ENCODE measurements around the gene TSPAN14.
A peak's percentile ranks its signal among the peaks of the same experiment; 100 is the strongest.

TSPAN14 gene

DNA sequence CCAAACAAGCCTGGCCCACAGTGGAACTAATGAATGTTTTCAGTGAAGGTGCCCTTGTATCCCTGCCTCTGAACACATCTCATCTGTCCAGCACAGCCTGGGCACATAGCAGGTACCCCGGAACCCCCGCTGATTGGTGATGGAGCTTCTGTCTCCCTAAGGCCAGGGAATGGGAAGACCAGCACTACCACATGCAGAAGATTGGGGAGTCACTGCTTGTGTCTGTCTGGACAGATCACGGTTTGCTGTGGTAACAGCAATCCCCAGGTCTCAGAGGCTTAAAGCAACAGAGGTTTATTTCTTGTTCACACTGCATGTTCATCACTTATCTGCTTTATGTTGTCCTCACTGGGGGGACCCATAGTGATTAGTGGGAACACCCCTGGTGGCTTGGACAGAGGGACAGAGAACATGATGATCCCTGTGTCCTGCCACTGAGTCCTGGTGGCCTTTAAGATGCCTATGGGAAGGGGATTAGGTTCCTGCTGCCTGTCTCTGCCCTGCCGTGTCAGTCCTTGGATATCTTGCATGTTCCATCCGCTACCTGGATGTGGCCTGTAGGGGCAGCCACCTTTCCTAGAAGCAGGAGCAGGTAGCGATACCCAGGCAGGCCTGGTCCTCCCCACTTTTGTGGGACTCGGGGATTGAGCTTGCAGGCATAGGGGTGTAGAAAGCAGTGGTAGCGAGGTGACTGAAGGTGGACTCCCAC lies 3.6 kb downstream of the TSPAN14 start:
- no peak for DNase-seq

DNA sequence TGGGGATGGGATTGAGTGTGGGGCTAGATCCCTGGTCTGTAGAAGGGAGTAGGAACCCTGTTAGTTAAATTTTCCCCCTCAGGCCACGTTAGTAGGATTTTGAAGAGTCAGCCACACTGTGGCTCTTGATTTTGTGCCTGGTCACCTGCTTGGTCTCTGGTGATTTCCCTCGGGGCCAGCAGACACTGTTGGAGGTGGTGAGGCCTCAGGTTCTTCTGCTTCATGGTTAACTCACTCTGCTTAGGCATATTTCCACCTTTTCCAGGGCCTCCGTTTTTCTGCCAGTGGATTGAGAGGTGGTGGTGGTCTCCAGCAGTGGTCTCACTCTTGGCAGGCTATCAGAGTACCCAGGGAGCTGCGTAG lies 4.1 kb downstream of the TSPAN14 start:
- no peak for DNase-seq

DNA sequence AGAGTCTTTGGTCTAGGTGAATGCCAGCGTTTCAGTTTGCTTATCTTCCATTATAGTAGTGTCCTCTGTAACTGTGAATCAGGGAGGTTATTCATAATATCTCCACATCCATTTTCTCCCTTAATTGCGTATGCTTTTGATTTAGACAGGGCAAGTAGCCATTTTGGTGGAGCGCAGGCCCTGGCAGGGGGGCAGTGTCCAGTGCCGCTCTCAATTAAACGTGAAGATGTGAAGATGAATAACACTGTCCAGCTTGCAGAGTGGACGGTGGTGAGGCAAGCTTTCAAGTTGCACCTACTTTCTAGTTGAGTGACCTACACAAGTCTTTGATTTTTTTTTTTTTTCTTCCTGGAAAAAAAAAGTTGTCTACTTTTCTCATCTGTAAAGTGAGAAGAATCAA lies 4.5 kb downstream of the TSPAN14 start:
- DNase-seq, result no peak

DNA sequence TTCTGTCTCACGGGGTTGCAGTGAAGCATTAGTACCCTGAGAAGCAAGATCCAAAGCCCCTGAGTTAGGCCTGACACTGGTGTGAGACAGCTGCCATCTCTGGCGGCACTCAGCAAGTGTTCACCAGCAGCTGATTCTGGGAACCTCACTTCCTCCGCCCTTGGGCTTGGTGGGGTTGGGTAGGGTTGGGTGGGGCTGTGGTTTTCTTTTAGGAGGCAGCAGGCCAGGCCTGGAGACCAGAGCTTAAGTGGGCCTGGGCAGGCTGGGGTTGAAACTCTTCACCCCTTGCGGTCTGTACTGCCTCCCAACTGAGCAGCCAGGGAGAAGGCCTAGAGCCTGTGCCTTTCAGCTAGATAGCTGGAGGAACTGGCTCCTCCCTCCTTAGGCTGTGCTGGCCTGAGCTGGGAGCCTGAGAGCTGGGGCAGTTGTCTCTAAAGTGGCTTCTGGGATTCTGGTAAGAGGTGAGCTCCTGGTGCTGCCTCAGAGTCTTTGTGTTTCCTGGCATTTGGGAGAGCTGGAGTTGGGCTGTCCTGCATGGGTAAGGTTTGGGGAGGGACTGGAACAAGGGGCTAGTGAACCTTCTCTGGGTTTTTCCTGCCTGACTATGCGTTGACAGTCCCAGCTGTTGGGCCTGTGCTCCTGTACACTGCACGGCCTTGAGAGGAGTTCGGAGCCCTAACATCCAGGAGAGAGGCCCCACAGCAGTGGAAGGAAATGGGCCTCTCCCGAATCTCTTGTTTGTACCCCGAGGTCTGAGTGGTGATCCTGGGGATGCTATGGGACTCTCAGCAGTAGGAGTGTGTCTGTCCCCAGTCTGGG lies 5.1 kb downstream of the TSPAN14 start:
- peak; percentile 21 to 90 (median 50) for DNase-seq

DNA sequence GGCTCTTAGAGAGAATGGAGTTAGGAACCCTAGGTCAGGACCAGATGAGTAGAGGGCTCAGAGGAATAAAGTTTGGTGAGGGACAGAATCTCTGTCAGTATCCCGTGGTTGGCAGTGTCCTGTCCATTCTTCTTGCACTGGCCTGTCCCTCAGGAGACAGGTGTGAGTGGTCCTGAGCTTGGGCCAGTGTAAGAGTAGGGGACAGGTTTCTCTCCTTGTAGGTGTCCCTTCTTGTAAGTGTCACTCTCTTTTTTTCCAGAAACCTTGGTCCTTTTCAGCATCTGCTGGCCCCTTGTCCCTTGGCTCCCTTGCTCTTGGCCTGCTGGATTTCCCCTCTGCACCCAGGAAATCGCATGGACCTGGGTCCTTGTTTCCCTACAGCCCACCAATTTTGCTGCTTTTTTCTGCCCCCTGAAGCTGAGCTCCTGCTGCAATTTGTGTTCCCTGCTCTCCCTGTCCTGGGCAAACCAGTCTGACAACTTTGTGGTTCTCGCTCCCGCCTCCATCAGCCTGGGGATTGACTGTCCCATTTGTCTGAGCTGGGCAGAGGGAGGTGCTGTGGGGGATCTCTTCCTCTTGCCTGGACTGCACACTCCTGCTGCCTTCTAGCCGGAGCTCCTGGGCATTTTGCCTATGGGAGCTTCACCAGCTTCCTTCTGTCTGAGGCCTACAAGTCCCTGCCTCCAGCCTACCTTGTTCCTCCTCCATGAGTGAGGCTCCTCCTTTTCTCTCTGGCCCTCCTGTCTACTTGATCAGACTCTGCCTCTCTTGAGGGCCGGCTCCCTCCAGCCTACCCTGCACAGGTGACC lies 6.5 kb downstream of the TSPAN14 start:
- no peak for DNase-seq

DNA sequence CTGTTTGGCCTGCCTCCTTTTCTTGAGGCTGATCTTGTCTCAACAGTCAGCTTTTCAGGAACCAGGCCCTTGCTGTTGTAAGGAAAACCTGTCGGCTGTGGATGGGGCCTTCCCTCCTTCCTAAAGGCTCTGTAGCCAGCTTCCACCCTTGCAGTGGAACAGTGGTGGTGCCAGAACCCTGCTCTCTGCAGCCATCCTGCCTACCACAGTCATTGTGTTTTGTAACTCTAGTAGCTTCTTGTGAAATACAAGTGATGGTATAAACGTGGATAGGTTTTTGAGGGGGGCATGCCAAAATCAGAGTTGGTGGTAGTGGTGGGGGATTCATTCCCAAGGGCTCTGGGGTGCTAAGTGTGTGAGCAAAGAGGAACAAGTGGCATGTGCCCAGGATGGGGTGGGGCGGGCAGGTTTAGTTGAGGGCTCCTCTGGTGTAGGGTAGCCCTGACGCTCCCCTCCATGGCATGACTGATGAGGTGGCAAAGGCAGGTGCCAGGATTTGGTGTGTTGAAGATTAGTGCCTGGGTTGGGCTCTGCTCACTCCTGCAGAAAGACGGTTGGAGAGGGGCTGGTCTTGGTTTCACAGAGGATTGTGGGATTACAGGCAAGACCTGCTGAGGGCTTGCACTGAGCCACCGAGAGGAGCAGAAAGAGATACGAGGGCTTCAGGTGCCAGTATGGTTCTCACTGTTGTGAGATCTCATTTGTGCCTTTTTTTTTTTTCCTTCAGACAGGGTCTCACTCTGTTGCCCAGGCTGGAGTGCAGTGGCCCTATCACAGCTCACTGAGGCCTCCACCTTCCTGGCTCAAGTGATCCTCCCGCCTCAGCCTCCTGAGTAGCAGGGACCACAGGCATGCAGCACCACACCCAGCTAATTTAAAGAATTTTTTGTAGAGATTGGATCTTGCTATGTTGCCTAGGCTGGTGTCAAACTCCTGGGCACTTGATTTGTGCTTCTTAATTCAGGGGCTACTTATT lies 7.4 kb downstream of the TSPAN14 start:
- no peak for DNase-seq

DNA sequence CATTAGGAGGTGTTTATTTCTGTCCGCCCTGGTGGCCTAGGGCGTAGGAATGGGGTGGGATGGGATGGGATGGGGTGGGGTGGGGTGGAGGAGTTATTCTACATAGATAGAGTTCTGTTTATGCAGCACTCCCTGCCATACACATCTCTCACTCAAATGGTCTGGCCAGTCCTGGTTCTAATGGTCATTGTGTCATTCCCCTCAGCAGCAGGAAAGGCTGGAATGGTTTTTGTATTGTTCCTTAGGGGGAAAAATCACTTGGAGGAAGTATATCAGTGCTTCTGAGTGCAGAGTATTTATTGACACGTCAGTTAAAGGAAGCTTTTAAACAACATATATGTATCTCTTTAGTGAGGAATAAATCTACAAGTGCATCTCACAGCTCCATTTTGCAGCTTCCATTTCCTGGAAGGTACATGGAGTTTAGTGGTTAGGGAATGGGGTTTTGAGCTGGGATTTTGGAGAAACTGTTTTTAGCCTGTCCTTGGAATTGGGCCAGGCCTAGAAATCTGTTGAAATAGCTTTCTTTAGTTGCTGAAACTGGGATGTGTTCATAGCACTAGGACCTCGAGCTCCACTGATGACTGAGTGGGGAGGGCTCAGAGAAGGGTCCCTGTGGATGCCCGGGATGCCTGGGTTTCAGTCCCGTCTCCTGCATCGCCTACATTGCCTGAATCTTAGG lies 8.3 kb downstream of the TSPAN14 start:
- DNase-seq, result no peak

DNA sequence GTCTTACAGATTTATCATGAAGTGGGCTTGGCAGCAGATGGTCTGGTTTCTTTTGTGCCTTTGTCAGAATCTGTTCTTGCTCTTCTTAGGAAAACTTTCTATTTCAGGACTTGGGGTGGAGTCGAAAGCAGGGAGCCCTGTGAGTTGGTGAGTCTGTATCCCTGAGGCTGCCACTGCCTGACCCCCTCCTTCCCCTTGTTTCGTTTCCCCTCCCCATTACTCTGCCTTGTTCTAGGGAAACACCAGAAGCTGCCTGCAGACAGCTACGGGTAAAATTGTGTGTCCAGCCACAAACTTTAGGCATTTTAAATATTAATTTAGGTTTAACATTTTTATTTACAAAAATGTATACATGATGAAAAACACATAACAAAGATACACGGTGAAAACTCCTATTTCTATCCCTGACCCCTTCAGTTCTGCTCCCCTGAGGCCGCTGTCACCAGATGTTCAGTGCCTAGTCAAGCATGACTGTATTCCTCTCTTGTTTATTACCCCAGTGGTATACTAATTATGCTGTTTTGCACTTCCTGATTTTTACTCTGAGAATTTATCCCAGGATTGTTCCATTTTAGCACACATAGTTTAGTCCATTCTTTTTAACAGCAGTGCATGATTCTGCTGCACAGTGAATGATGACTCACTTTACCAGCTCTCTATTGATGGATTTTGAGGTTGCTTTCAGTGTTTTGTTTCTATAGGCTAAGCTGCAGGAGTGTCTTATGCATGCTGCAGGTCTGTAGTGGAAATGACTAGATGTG lies 9.1 kb downstream of the TSPAN14 start:
- peak in 1 of 5 donors; percentile 65 for DNase-seq

DNA sequence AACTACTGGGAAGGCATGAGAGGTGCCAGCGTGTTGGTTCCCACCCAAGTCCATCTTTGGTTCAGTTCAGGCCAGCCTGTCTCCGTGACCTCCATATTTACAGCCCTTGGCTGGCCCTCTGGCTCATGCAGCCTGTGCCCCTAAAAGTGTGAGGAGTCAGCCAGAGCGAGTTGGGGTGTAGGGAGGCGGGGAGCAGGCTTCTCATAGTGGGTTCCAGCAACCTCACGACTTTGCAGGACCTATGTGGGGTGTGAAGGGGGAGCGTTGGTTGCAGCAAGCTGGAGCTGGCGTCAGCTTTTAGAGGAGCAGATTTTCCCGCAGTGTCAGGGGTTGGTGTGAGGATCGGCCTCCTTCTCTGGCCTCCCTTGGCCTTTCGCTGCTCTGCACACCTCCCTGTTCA lies 9.8 kb downstream of the TSPAN14 start:
- DNase-seq, result no peak

DNA sequence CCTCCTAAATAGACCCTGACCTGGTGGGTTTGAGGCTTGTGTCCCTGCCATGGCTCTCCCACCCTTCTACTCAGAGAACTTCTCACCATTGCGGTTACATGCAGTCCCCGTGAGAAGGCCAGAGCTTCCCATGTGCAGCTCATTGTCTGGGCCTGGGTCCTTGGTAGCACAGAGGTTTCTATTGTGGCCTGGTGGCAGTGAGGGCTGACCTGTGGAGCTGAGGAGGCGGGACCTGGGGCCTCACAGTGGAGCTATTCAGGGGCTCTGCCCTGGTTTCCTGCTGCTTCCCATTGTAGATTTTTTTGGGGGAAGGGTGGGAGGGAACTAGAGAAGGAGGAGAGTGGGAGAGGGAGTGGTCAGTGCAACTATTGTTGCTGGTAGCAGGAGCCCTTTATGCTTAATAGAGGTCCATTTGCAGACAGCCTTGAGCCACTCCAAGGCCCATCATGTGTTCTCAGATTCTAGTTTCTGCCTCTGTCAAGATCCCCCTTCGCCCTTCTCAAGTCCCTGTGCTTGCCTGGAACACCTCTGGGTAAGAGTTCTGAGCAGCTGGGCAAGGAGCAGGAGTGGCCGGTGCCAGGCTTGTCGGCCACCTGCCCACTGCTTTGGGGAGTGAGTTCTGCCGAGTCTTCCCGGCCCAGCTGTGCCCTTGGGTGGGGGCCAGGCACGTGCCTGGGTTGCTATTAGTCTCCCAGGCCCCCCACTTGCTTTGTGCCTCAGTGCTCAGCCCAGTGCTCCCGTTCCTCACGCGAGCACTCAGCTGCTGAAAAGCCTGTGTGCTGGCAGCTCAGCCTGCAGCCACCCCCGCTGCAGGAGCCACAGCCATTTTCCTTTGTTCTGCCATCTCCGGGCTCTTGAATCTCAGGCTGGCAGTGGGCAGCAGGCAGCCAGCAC lies 10.7 kb downstream of the TSPAN14 start:
- DNase-seq, result no peak

DNA sequence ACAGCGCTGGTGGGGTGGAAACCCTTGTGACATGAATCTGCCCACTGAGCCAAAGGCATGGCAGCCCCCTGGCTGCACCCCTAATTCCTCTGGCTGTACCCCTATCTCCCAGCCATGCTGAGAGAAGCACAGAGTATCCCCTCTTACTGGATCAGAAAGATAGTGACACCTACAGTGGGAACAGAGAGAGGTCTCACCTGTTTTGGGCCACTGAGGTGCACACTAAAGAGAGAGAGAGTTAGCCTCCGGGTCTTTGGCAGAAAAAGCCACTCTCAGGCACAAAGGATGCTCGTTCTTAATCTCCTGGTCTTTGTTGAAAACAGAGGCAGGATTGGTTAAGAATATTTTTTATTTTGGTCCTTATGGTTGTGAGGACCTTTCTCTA lies 11.3 kb downstream of the TSPAN14 start:
- no peak for DNase-seq

DNA sequence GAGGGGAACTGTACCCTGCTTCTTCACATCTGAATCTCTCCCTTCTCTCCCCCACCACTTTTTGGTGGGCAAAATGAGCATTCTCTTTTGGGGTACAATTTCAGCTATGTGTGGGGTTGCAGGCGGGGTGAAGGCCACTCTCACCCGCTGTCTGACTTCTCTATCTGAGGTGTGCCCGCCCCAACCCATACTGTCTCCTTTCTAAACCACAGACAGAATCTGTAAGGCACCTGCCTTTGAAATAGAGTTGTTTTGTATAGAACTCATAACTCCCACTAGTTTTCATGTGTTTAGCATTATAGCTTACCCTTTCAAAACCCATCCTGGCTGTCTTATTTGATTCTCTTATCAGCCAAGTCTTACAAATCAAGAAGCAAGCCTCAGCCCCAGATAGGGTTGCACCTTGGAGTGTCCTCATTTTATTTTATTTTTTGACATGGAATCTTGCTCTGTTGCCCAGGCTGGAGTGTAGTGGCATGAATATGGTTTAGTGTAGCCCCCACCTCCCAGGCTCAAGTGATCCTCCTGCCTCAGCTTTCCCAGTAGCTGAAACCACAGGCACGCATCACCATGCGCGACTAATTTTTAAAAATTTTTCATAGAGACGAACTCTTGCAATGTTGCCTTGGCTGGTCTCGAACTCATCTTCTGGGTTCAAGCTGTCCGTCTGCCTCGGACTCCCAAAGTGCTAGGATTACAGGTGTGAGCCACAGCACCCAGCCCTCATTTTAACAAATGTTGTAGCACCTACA lies 11.9 kb downstream of the TSPAN14 start:
- DNase-seq, result peak in 4 of 5 donors; percentile 43 to 53 (median 52)

DNA sequence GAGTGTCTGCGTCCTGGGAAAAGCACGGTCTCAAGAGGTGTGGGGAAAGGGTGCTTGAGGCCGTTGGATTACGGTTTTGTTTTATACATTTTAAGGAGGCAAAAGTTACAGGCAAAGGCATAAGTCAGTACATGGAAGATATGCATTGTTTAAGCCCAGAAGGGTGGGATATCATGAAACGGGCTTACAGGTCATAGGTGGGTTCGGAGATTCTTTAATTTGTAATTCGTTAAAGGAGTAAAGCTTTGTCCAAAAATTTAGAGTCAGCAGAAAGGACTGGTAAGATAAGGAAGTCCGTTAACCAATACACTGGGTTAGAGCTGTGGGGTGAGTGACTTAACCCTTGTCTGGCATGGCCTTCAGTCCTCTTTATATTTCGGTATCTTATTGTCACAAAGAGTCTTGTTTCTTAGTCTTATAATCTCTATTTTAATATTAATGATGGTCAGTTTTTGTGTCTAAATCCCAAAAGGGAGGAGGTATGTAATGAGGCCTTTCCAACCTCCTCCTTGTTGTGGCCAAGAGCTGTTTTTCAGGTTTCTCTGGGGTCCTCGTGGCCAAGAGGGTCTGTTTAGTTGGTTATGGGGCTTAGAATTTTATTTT lies 12.7 kb downstream of the TSPAN14 start:
- DNase-seq, result no peak

DNA sequence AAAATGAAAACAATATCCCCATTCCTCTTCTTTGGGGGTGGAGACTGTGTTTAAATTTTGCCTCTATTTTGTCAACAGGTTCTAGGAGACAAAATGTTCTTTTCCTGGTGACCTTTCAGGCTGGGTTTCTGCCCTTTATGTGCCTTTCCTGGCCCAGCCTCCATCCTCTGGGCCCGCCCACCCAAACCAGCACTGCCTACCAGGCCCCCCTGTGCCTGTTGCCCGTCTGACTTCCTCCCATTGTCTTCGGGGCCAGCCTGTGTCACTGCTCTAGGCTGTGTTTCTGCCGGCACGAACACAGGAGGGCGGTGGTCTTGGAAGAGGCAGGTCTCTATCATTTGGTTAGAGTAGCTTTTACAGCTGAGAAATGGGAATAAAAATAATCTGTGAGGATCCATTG lies 13.9 kb downstream of the TSPAN14 start:
- peak in 2 of 5 donors; percentile 49 to 57 for DNase-seq

DNA sequence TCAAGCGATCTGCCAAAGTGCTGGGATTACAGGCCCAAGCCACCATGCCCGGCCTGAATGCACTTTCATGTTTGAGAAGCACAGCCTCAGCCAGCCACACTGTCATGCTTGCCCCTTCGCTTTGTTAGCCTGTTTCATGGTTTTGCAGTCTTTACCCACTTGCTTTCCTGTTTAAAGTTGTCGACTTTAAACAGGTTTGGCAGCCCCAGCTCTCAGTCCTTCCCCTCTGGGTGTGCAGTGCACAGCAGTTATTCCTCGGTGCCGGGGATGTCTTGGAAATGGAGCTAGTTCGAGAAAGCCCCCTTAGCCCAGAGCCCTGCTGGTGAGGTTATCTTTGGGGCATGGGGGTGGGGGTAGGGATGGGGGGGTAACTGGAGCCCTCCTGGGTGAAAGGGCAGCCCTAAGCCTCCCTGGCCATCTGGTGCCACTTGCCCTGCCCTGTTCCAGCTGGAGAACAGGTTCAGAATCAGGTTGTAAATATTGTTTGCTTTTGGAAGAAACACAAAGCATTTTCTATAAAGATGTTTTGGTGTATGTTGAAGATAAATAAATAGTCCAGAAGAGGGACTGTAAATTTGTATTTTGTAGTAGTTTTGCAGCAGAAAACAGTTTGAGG lies 14.8 kb downstream of the TSPAN14 start:
- no peak for DNase-seq

DNA sequence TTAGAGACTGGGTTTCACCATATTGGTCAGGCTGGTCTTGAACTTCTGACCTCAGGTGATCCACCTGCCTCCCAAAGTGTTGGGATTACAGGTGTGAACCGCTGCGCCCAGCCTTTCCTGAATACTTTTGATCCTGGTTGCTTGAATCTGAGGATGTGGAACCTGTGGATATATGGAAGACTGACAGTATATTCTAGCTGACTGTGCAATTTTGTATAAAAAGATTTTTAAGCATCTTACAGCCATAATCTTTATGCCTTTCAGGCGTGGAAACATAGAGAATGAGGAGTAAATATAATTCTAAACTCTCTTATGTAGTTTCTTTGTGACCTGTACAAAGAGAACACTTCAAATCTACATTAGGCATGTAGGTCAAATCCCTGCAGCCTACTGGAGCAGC lies 16.2 kb downstream of the TSPAN14 start:
- DNase-seq, result no peak

DNA sequence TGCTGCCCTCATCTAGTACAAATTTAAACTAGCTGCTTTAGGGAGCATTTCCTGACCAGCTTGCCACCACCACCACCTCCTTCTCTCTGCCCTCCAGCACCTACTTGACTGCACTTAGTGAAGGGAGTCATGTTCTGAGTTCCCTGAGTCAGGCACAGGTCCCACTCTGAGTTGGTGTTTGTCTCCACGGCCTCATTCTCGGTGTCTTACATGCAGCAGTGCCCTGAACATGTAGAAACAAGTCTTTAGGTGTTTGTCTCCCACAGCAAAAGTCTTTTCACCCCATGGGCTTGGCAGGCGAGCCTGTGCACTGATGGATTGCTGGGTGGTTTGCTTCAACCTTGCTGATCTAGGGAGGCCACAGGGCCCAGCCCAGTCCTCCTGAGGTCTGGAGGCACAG lies 16.9 kb downstream of the TSPAN14 start:
- peak in 1 of 5 donors; percentile 44 for DNase-seq

DNA sequence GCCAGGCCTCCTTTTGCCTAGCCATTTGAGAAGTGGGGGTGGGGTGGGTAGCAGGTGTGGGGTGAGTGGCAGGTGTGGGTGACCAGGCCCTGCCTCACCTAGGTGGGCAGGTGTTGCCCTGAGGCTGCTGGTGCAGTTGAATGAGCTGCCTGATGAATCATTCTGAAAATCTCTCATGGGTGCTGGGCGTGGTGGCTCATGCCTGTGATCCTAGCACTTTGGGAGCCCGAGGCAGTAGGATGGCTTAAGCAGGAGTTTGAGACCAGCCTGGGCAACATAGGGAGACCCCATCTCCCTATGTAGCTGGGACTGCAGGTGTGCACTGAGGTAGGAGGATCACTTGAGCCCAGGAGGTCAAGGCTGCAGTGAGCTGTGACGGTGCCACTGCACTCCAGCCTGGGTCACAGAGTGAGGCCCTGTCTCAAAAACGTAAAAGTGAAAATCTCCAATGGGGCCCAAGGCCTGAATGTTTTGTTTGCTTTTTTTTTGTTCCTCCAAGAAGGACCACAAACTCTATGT lies 17.7 kb downstream of the TSPAN14 start:
- DNase-seq, result peak in 1 of 5 donors; percentile 55
